Vagina (tissue), 2 donors: ENCODE measurements around the gene CXCR6. TPM values are rescaled to one million over a fixed set of nuclear protein-coding genes. Genes with fewer than 3 reads are reported as not detected.

ENCODE experiments used
- DNase-seq, 2 donors: peaks; one replicate each; pipeline ENCODE4 v3.0.0-alpha.2; 2017; ENCODE audit errors: extremely low spot score in 2 of 2
- H3K27ac ChIP-seq: fragments of 200-600 bp; sonication (generic); one replicate; pipeline ENCODE4 v1.5.1; 2019
- H3K27me3 ChIP-seq: fragments of 200-600 bp; sonication (generic); one replicate; pipeline ENCODE4 v1.5.1; 2019
- H3K36me3 ChIP-seq, 2 donors: fragments of 200-600 bp; sonication (generic); one replicate each; pipeline ENCODE4 v1.5.1; 2017 to 2019
- H3K4me1 ChIP-seq: fragments of 200-600 bp; sonication (generic); one replicate; pipeline ENCODE4 v1.5.1; 2019
- H3K4me3 ChIP-seq, 2 donors: fragments of 200-600 bp; sonication (generic); 1 replicate in 1 of 2; 2 replicates in 1 of 2; pipeline ENCODE4 v1.5.1; 2016 to 2019
- H3K9me3 ChIP-seq: fragments of 200-600 bp; sonication (generic); one replicate; pipeline ENCODE4 v1.5.1; 2019
- POLR2A ChIP-seq, 2 donors: fragments of 450-650 bp; IDR thresholded peaks; one replicate each; pipeline ENCODE4 v1.6.1; 2017; ENCODE audit warnings: antibody characterized with exemption in 2 of 2, mild to moderate bottlenecking in 2 of 2, moderate library complexity in 2 of 2
- POLR2AphosphoS5 ChIP-seq, 2 donors: sonication (generic); formaldehyde crosslinking; IDR thresholded peaks; one replicate each; pipeline ENCODE4 v1.9.0; 2017; ENCODE audit warnings: antibody characterized with exemption in 2 of 2, mild to moderate bottlenecking in 2 of 2, low read depth in 1 of 2; ENCODE audit not compliant: insufficient read depth in 1 of 2
- intact Hi-C: fragments of 100-400 bp; cut with DNase I; formaldehyde crosslinking; loops from one replicate; pipeline ENCODE4 v1.15.1; 2023
- total RNA-seq: library from RNA; depleted of rRNA; stranded (reverse); fragments of >200 nt; gene quantifications from one replicate; pipeline ENCODE4 v1.2.3, GENCODE V29; 2016
- TF ChIP-seq, protein P1 (sequence below), 3 experiments: fragments of 450-650 bp in 2 of 3; fragments of 200-600 bp in 1 of 3; sonication (generic) in 1 of 3; IDR thresholded peaks; one replicate each; pipeline ENCODE4 v1.5.1; 2017 to 2019; ENCODE audit warnings: antibody characterized with exemption in 3 of 3, mild to moderate bottlenecking in 2 of 3, moderate library complexity in 2 of 3

The CXCR6 gene
- total RNA-seq, 1 donor from 2014 or later = 9.6 TPM

DNA sequence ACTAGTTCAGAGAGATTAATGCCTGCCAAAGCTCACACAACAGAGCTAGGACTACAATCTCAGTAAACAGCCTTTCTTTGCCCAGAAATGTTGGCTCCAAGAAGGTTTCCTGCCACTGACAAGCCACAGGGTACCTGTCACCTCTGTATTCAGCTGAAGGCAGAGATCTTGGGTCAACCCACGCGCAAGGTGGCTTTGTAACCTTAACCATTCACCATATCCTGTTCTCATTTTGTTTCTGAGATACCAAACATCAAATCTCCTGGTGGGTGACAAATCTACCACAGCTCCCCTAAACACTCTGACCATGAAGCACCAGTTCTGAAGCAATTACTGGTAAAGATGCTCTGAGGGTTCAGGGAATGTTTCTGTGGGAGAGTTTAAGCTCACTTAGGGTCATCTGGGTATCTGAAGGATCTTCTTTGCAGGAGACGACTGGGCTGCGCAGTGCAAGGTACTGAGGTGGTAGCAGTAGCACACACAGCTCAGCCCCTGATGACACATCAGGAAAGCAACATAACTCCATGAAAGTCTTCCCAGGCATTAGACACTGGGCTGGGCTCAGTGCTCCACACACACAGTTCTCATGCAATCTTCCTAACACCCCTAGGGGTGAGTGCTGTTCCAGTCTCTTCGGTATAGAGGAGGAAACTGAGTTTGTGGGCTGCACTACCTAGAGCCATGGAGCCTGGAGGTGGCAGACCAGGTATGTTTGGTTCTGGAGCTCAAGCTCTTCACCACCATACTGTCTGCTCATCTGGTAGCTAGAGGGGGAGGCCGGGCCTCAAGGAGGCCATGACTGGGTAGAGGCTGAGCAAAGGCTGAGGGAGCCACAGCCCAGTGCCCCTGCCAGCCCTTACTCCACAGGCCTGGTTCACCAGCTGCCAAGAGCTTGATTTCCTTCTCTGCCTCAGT is 7.7 kb downstream of the CXCR6 start:
- peak overlapping the region; percentile 79 for H3K27ac ChIP-seq
- TF ChIP-seq POLR2AphosphoS5 (IDR thresholded peaks at IDR 0.05; ENCODE audit: insufficient read depth in 1 of 2, low read depth in 1 of 2) (no peak), POLR2A (IDR thresholded peaks at IDR 0.05) (no peak)
- TF ChIP-seq, protein P1, sequence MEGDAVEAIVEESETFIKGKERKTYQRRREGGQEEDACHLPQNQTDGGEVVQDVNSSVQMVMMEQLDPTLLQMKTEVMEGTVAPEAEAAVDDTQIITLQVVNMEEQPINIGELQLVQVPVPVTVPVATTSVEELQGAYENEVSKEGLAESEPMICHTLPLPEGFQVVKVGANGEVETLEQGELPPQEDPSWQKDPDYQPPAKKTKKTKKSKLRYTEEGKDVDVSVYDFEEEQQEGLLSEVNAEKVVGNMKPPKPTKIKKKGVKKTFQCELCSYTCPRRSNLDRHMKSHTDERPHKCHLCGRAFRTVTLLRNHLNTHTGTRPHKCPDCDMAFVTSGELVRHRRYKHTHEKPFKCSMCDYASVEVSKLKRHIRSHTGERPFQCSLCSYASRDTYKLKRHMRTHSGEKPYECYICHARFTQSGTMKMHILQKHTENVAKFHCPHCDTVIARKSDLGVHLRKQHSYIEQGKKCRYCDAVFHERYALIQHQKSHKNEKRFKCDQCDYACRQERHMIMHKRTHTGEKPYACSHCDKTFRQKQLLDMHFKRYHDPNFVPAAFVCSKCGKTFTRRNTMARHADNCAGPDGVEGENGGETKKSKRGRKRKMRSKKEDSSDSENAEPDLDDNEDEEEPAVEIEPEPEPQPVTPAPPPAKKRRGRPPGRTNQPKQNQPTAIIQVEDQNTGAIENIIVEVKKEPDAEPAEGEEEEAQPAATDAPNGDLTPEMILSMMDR (IDR thresholded peaks at IDR 0.05) = no peak
- no peak overlapping the region for H3K4me3 ChIP-seq
- intact Hi-C loops = no loop called here
- H3K36me3 ChIP-seq = peaks cover 0 to 73% of the 10 kb centered on the region in 2 donors
- peaks cover 45% of the 10 kb centered on the region for H3K4me1 ChIP-seq
- H3K9me3 ChIP-seq = no peaks in the 10 kb centered on the region
- H3K27me3 ChIP-seq = no peaks in the 10 kb centered on the region
- no peak for DNase-seq

DNA sequence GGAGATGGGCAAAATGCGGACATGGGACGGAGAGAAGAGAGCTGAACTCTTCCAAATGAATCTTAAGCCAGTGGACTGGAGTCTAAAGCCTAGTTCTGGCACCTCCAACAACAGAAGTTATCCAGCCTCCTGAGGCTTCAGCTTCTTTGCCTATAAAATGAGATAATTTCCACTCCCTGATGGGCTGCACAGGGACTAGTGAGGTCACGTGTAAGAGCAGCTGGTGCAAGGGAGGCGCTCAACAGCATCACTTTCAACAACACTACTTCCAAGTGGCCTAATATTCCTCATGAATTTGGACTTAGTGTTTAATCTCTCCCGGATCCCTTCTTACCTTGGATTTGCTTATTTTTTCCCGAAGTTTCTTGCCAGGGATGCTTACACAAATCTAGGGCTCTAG is 8.7 kb downstream of the CXCR6 start:
- intact Hi-C loops = no loop called here
- H3K4me3 ChIP-seq = no peak overlapping the region
- peaks cover 0 to 77% of the 10 kb centered on the region in 2 donors for H3K36me3 ChIP-seq
- H3K9me3 ChIP-seq = no peaks in the 10 kb centered on the region
- DNase-seq = no peak
- peaks cover 45% of the 10 kb centered on the region for H3K4me1 ChIP-seq
- TF ChIP-seq, protein P1 (IDR thresholded peaks at IDR 0.05) = no peak
- TF ChIP-seq POLR2AphosphoS5 (IDR thresholded peaks at IDR 0.05; ENCODE audit: insufficient read depth in 1 of 2, low read depth in 1 of 2) (no peak), POLR2A (IDR thresholded peaks at IDR 0.05) (no peak)
- peak overlapping the region; percentile 79 for H3K27ac ChIP-seq
- no peaks in the 10 kb centered on the region for H3K27me3 ChIP-seq

DNA sequence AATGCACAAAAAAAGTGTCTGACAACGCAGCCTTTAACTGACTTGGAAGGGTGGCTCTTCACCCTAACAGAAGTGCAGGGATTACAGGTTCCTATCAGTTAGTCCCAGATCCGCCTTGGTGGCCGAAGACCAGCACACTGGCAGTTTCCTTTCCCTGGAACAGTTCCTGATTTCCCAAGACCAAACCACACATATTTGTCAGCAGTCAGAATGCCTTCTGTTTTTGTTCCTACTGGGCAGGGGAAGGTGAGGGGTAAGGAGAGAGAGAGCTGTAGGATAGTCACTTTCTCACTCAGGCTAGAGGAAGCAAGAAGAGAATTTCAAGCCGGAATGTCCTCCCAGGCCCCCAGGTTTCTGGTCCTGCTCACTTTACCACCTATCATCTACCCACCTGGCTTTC is 9.2 kb downstream of the CXCR6 start:
- Histone ChIP-seq H3K27ac (peak overlapping the region; percentile 79), H3K4me1 (peaks cover 46% of the 10 kb centered on the region), H3K9me3 (no peaks in the 10 kb centered on the region), H3K4me3 (no peak overlapping the region), H3K36me3 (peaks cover 0 to 73% of the 10 kb centered on the region in 2 donors), H3K27me3 (no peaks in the 10 kb centered on the region)
- no peak for DNase-seq
- intact Hi-C loops = no loop called here
- TF ChIP-seq, protein P1 (IDR thresholded peaks at IDR 0.05) = no peak
- no peak for TF ChIP-seq POLR2A (IDR thresholded peaks at IDR 0.05)
- no peak for TF ChIP-seq POLR2AphosphoS5 (IDR thresholded peaks at IDR 0.05; ENCODE audit: insufficient read depth in 1 of 2, low read depth in 1 of 2)

DNA sequence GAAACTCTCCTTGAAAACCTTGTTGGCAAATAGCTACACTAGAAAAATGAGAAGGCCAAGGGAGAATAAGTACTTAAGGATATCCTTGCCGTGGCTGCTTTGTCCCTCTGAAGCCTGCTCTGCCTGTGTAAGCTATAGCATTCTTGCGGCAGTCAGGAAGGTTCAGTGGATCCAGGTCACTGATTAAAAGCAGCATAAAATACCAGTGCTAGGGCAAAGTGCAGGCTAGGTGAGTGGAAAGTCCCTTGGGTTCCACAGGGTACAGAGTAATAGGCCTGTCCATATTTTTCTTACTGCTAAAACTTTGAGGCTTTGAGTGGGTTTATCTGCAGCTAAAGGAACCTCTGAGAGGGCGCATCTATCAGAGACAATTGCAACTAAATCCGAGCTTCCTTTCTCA is 10.3 kb downstream of the CXCR6 start:
- H3K27ac ChIP-seq = no peak overlapping the region
- H3K9me3 ChIP-seq = no peaks in the 10 kb centered on the region
- DNase-seq = no peak
- no peak overlapping the region for H3K4me3 ChIP-seq
- no peaks in the 10 kb centered on the region for H3K27me3 ChIP-seq
- H3K36me3 ChIP-seq = peaks cover 0 to 79% of the 10 kb centered on the region in 2 donors
- H3K4me1 ChIP-seq = peaks cover 48% of the 10 kb centered on the region
- TF ChIP-seq POLR2A (IDR thresholded peaks at IDR 0.05) (no peak), POLR2AphosphoS5 (IDR thresholded peaks at IDR 0.05; ENCODE audit: insufficient read depth in 1 of 2, low read depth in 1 of 2) (no peak)
- TF ChIP-seq, protein P1 (IDR thresholded peaks at IDR 0.05) = no peak
- intact Hi-C loops = no loop called here

DNA sequence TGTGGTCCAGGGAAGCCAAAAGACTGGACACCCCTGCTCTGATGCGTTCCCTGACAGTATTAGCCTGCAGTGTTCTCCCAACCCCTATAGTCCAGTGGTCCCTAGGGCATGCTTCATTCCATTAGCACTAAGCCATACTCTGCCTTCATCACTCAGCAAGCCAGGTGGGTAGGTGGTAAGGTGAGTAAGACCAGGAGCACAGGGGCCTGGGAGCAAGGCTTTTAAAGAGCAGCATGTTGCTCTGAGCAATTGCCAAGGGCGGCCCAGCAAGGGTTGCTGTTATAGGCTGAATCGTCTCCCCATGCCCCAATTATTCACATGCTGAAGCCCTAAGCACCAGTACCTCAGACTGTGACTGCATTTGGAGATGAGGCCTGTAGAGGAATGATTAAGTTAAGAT is 11.0 kb downstream of the CXCR6 start:
- no peak for DNase-seq
- Histone ChIP-seq H3K27me3 (no peaks in the 10 kb centered on the region), H3K4me1 (peaks cover 48% of the 10 kb centered on the region), H3K9me3 (no peaks in the 10 kb centered on the region), H3K4me3 (no peak overlapping the region), H3K36me3 (peaks cover 0 to 79% of the 10 kb centered on the region in 2 donors), H3K27ac (no peak overlapping the region)
- TF ChIP-seq POLR2AphosphoS5 (IDR thresholded peaks at IDR 0.05; ENCODE audit: insufficient read depth in 1 of 2, low read depth in 1 of 2) = no peak
- TF ChIP-seq, protein P1 (IDR thresholded peaks at IDR 0.05) = no peak
- intact Hi-C loops = no loop called here
